Coronary artery (tissue), 2 donors: Measurements from ENCODE around the gene ZNF91.
"Not testable (repeated sequence)": the region's sequence is repeated elsewhere in the genome, so short reads cannot be mapped to it uniquely, and the experiment has no call there.

Experiments
- DNase-seq: peaks from one replicate; pipeline ENCODE4 v3.0.0-alpha.2; 2017; ENCODE audit warnings: low spot score
- H3K27ac ChIP-seq, 2 donors: fragments of 200-600 bp; sonication (generic); one replicate each; pipeline ENCODE4 v1.5.1; 2016 to 2019
- H3K4me3 ChIP-seq: fragments of 200-600 bp; sonication (generic); 2 replicates; pipeline ENCODE4 v1.5.1; 2016; ENCODE audit warnings: mild to moderate bottlenecking, moderate library complexity
- TF ChIP-seq, protein P1 (sequence below): fragments of 200-600 bp; sonication (generic); IDR thresholded peaks from one replicate; pipeline ENCODE4 v1.5.1; 2019; ENCODE audit warnings: antibody characterized with exemption

ZNF91 gene

DNA sequence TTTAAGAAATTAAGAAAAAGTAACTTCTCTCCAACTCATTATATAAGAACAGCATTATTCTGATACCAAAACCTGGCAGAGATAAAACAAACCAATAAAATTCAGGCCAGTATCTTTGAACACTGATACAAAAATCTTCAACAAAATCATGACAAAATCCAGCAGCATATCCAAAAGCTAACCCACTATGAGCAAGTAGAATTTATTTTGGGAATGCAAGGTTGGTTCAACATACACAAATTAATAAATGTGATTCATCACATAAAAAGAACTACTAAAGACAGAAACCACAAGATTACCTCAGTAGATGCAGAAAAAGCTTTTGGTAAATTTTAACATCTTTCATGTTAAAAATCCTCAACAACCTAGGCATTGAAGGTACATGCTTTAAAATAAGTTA is 12.3 kb downstream of the ZNF91 start:
- no peak for DNase-seq
- TF ChIP-seq, protein P1, sequence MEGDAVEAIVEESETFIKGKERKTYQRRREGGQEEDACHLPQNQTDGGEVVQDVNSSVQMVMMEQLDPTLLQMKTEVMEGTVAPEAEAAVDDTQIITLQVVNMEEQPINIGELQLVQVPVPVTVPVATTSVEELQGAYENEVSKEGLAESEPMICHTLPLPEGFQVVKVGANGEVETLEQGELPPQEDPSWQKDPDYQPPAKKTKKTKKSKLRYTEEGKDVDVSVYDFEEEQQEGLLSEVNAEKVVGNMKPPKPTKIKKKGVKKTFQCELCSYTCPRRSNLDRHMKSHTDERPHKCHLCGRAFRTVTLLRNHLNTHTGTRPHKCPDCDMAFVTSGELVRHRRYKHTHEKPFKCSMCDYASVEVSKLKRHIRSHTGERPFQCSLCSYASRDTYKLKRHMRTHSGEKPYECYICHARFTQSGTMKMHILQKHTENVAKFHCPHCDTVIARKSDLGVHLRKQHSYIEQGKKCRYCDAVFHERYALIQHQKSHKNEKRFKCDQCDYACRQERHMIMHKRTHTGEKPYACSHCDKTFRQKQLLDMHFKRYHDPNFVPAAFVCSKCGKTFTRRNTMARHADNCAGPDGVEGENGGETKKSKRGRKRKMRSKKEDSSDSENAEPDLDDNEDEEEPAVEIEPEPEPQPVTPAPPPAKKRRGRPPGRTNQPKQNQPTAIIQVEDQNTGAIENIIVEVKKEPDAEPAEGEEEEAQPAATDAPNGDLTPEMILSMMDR, result no peak
- H3K27ac ChIP-seq, result no peak overlapping the region

GRCh38 chr19:23381114-23381513 is 14.2 kb downstream of the ZNF91 start:
- TF ChIP-seq, protein P1, result no peak
- DNase-seq, result no peak
- H3K4me3 ChIP-seq, result no peak overlapping the region
- no peak overlapping the region for H3K27ac ChIP-seq

More for the DNA sequence above, 12.3 kb downstream of the ZNF91 start:
- no peak overlapping the region for H3K4me3 ChIP-seq

DNA sequence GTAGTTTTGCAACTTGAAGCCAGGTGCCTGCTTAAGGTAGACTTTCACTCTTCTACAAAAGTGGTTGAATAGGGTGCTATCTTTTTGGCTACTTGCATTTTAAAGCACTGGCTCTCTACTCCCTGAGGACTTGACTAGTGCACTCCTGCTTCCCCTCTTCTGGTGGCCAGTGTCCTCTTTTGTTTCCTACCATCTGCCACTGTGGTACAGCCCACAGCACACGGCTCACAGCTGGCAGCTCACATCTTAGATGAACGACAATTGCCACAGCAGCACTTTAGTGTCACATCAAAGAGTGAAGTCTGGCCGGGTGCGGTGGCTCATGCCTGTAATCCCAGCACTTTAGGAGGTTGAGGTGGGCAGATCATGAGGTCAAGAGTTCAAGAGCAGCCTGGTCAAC is 15.6 kb downstream of the ZNF91 start:
- not testable (repeated sequence) for H3K4me3 ChIP-seq, H3K27ac ChIP-seq, DNase-seq

DNA sequence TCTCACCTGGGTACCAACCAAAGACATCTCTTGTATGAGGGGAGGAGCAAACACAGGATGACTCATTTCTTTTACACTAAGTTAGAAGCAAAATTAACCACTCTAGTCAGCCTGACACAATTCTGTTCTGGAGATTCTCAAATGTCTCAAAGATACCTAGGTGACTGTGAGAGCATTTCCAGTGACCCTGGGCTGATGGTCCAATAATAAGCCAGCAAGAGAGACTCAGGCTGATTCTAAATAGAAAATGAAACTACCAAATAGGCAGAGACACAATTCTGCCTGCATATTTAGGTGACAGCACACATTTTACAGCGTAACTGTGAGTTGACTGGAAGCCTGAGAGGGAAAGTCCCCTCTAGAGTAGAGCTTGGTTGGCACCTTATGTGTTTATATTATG is 16.3 kb downstream of the ZNF91 start:
- H3K27ac ChIP-seq, result no peak overlapping the region
- TF ChIP-seq, protein P1, result no peak
- peak overlapping the region; percentile 9 for H3K4me3 ChIP-seq
- DNase-seq, result no peak

DNA sequence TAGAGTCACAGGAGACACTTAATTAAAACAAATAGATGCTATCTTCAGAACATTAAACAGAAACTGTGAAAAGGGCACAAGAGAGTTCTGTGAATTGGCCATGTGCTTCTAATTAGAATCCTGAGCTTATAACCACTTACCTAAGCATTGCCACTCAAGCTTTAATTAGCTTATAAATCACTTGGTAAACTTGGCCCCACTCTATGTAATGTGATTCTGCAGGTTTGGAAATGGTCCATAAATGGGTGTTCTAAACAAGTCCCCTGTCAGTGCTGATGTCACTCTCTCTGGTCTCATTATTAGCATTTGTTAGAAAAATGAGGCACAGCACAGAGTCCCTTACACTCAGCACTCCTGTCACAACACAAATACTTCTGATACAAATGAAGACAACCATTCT is 18.0 kb downstream of the ZNF91 start:
- no peak for DNase-seq
- Histone ChIP-seq H3K4me3 (no peak overlapping the region), H3K27ac (no peak overlapping the region)
- TF ChIP-seq, protein P1, result no peak

DNA sequence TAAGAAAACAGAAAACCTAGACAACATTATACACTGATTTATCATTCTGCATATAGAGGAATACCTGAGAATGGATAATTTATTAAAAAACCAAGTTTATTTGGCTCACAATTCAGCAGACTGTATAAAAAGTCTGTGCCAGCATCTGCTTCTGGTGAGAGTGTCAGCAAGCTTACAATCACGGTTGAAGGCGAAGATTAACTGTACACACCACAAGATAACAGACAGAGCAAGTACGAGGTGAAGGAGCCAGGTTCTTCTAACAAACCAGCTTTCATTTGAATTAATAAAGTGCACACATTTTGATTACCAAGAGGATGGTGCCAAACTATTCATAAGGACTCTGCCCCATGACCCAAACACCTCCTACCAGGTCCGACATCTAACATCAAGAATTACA is 28.8 kb downstream of the ZNF91 start:
- Histone ChIP-seq H3K27ac (no peak overlapping the region), H3K4me3 (peak overlapping the region; percentile 7)
- TF ChIP-seq, protein P1, result no peak
- no peak for DNase-seq

DNA sequence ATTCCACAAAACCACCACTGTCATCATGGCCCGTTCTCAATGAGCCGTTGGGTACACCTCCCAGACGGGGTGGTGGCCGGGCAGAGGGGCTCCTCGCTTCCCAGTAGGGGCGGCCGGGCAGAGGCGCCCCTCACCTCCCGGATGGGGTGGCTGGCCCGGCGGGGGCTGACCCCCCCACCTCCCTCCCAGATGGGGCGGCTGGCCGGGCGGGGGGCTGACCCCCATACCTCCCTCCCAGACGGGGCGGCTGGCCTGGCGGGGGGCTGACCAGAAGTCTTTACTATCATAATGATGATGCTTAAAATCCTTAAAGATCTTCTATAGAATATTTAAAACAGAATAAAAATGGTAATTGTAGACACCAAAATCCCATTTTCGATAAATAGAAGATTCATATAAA is 29.2 kb downstream of the ZNF91 start:
- not testable (repeated sequence) for H3K4me3 ChIP-seq, DNase-seq, H3K27ac ChIP-seq

DNA sequence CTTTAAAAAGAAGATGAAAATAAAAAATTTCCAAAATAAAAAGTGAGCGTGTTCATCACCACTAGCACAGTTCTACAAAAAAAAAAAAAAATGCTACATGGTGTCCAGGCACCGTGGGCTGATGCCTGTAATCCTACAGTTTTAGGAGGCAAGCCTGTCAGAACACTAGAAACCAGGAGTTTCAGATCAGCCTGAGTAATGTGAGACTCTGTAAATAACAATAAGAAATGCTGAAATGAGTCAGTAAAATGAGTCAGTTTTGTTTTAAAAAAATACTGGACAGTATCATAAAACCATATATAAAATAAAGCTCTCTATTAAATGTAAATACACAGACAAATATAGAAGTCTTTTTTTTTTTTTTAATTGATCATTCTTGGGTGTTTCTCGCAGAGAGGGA is 30.0 kb downstream of the ZNF91 start:
- TF ChIP-seq, protein P1, result no peak
- no peak for DNase-seq
- Histone ChIP-seq H3K4me3 (no peak overlapping the region), H3K27ac (no peak overlapping the region)

- H3K27ac ChIP-seq, H3K4me3 ChIP-seq, DNase-seq: not testable (repeated sequence)
Measured at GRCh38 chr19:23361843-23362242, 33.4 kb downstream of the ZNF91 start.
